Keratinocyte (primary cell): ENCODE data around the gene DNHD1. TPM values are rescaled to one million over a fixed set of nuclear protein-coding genes. Genes with fewer than 3 reads are reported as not detected.

ENCODE experiments used
- DNase-seq: peaks from one replicate; pipeline ENCODE4 v3.0.0-alpha.2; 2011; ENCODE audit warnings: low read depth, missing footprints, low spot score
- FAIRE-seq: peaks from 2 replicates; lab custom pipeline; 2011; peaks lifted over from hg19 to GRCh38; lab: Jason Lieb, UNC
- H2AFZ ChIP-seq: 2 replicates; pipeline ENCODE4 v1.6.0; 2012; ENCODE audit warnings: low read length, control low read depth, inconsistent platforms; ENCODE audit not compliant: control insufficient read depth
- H3K27ac ChIP-seq: 2 replicates; pipeline ENCODE4 v1.5.1; 2011; ENCODE audit warnings: low read length; ENCODE audit not compliant: control insufficient read depth, insufficient read depth
- H3K27me3 ChIP-seq: 3 replicates; pipeline ENCODE4 v1.6.0; 2011; ENCODE audit warnings: low read length; ENCODE audit not compliant: control insufficient read depth, insufficient read depth; ENCODE audit errors: extremely low read depth
- H3K36me3 ChIP-seq, 2 experiments: 2 replicates in 1 of 2; 3 replicates in 1 of 2; pipeline ENCODE4 v1.5.1; 2011; ENCODE audit warnings: low read length in 2 of 2, mild to moderate bottlenecking in 1 of 2; ENCODE audit not compliant: control insufficient read depth in 2 of 2, insufficient read depth in 2 of 2; ENCODE audit errors: extremely low read depth in 1 of 2
- H3K4me1 ChIP-seq: 3 replicates; pipeline ENCODE4 v1.5.1; 2011; ENCODE audit warnings: low read length; ENCODE audit not compliant: control insufficient read depth, insufficient read depth; ENCODE audit errors: extremely low read depth
- H3K4me2 ChIP-seq: 3 replicates; pipeline ENCODE4 v1.6.0; 2011; ENCODE audit warnings: low read depth, low read length; ENCODE audit not compliant: control insufficient read depth, insufficient read depth; ENCODE audit errors: extremely low read depth
- H3K4me3 ChIP-seq, 3 experiments: fragments of 200-600 bp in 1 of 3; sonication (generic) in 1 of 3; 2 replicates in 2 of 3; 3 replicates in 1 of 3; pipeline ENCODE4 v1.5.1; 2011 to 2016; ENCODE audit warnings: low read length in 3 of 3, mild to moderate bottlenecking in 3 of 3, control low read depth in 2 of 3, inconsistent platforms in 1 of 3, low read depth in 1 of 3, mixed read lengths in 1 of 3, mixed run types in 1 of 3, moderate library complexity in 1 of 3; ENCODE audit not compliant: control insufficient read depth in 2 of 3, insufficient read depth in 2 of 3; ENCODE audit errors: extremely low read depth in 1 of 3
- H3K79me2 ChIP-seq: 2 replicates; pipeline ENCODE4 v1.6.0; 2012; ENCODE audit warnings: low read length; ENCODE audit not compliant: control insufficient read depth, insufficient read depth
- H3K9ac ChIP-seq: 3 replicates; pipeline ENCODE4 v1.6.0; 2011; ENCODE audit warnings: low read length; ENCODE audit not compliant: control insufficient read depth, insufficient read depth; ENCODE audit errors: extremely low read depth
- H3K9me1 ChIP-seq: 3 replicates; pipeline ENCODE4 v1.6.0; 2011; ENCODE audit warnings: low read length; ENCODE audit not compliant: control insufficient read depth, insufficient read depth; ENCODE audit errors: extremely low read depth
- H3K9me3 ChIP-seq: 2 replicates; pipeline ENCODE4 v1.5.1; 2012; ENCODE audit warnings: low read depth, low read length; ENCODE audit not compliant: control insufficient read depth
- H4K20me1 ChIP-seq: 3 replicates; pipeline ENCODE4 v1.6.0; 2011; ENCODE audit warnings: low read length; ENCODE audit not compliant: control insufficient read depth, insufficient read depth; ENCODE audit errors: extremely low read depth
- CTCF ChIP-seq, 3 experiments: IDR thresholded peaks in 1 of 3; conservative IDR thresholded peaks in 1 of 3; optimal IDR thresholded peaks in 1 of 3; 2 replicates in 2 of 3; 3 replicates in 1 of 3; pipeline versions ENCODE3 to v1.5.1; 2011; ENCODE audit warnings: low read length in 3 of 3, mild to moderate bottlenecking in 3 of 3, moderate library complexity in 2 of 3, control low read depth in 1 of 3, inconsistent platforms in 1 of 3; ENCODE audit not compliant: insufficient read depth in 2 of 3; ENCODE audit errors: extremely low read depth in 1 of 3
- EZH2 ChIP-seq: IDR thresholded peaks from one replicate; pipeline ENCODE4 v1.6.1; 2012; ENCODE audit warnings: inconsistent platforms, mild to moderate bottlenecking, low read length, moderate library complexity
- dilution Hi-C: fragments of 300-500 bp; cut with MboI; formaldehyde crosslinking; loops from one replicate; pipeline ENCODE4 v1.7.0; 2020; ENCODE audit warnings: low sequenced_read_pairs; ENCODE audit not compliant: extremely low pct_ligation_motif_present
- polyA plus RNA-seq, 5 experiments: library from polyadenylated mRNA; depleted of rRNA in 3 of 5; stranded (reverse) in 3 of 5; stranded (forward) in 1 of 5; unstranded in 1 of 5; fragments of >200 nt; gene quantifications; 1 replicate in 1 of 5; 2 replicates in 3 of 5; 3 replicates in 1 of 5; pipeline versions ENCODE4 v1.2.1 to v1.2.3, GENCODE V29; 2011 to 2012; ENCODE audit warnings: missing spikeins in 2 of 5, low read depth in 1 of 5, low replicate concordance in 1 of 5

DNHD1 gene
- polyA plus RNA-seq, 1 donor (not counting 4 experiments of a cell fraction or from before 2014, with no cell fraction given) = 2.9 TPM

GRCh38 chr11:6538456-6538855 lies 41.4 kb downstream of the DNHD1 start:
- Histone ChIP-seq H3K9me1 (no peaks in the 10 kb centered on the region), H3K36me3 (peaks cover 0 to 7% of the 10 kb centered on the region in 2 experiments), H4K20me1 (no peaks in the 10 kb centered on the region), H3K4me1 (no peaks in the 10 kb centered on the region), H2AFZ (no peak overlapping the region), H3K27ac (no peak overlapping the region), H3K9ac (no peak overlapping the region), H3K27me3 (no peaks in the 10 kb centered on the region), H3K9me3 (no peaks in the 10 kb centered on the region), H3K79me2 (no peaks in the 10 kb centered on the region), H3K4me2 (no peak overlapping the region), H3K4me3 (no peak overlapping the region)
- TF ChIP-seq CTCF (optimal IDR thresholded peaks at IDR 0.05 in 1 of 3, IDR thresholded peaks at IDR 0.05 in 1 of 3, conservative IDR thresholded peaks at IDR 0.05 in 1 of 3; ENCODE audit: extremely low read depth in 1 of 3, insufficient read depth in 2 of 3, low read length in 3 of 3) (no peak), EZH2 (no peak)
- dilution Hi-C loops = no loop called here
- FAIRE-seq (no peak), DNase-seq (no peak)

GRCh38 chr11:6538945-6539344 lies 41.9 kb downstream of the DNHD1 start:
- DNase-seq (no peak), FAIRE-seq (no peak)
- H3K79me2 ChIP-seq = no peaks in the 10 kb centered on the region
- no peak overlapping the region for H2AFZ ChIP-seq
- no peaks in the 10 kb centered on the region for H3K4me1 ChIP-seq
- no peaks in the 10 kb centered on the region for H3K9me1 ChIP-seq
- no peak for TF ChIP-seq CTCF (optimal IDR thresholded peaks at IDR 0.05 in 1 of 3, IDR thresholded peaks at IDR 0.05 in 1 of 3, conservative IDR thresholded peaks at IDR 0.05 in 1 of 3; ENCODE audit: extremely low read depth in 1 of 3, insufficient read depth in 2 of 3, low read length in 3 of 3)
- TF ChIP-seq EZH2 = no peak
- no peak overlapping the region for H3K27ac ChIP-seq
- no peaks in the 10 kb centered on the region for H4K20me1 ChIP-seq
- peaks cover 0 to 6% of the 10 kb centered on the region in 2 experiments for H3K36me3 ChIP-seq
- H3K27me3 ChIP-seq = no peaks in the 10 kb centered on the region
- dilution Hi-C loops = no loop called here
- no peaks in the 10 kb centered on the region for H3K9me3 ChIP-seq
- H3K4me2 ChIP-seq = no peak overlapping the region
- H3K4me3 ChIP-seq = no peak overlapping the region
- no peak overlapping the region for H3K9ac ChIP-seq
